Esophagus (tissue), 2 donors: ENCODE measurements around the gene ABHD17A. TPM values are rescaled to one million over a fixed set of nuclear protein-coding genes. Genes with fewer than 3 reads are reported as not detected.
"Not testable (repeated sequence)": the region's sequence is repeated elsewhere in the genome, so short reads cannot be mapped to it uniquely, and the experiment has no call there.

Experiments used
- H3K27ac ChIP-seq, 2 donors: one replicate each; pipeline ENCODE4 v1.5.1; 2013; ENCODE audit warnings: low read depth in 2 of 2, mild to moderate bottlenecking in 2 of 2, inconsistent platforms in 1 of 2, low read length in 1 of 2, moderate library complexity in 1 of 2
- H3K27me3 ChIP-seq, 2 donors: one replicate each; pipeline ENCODE4 v1.6.1; 2013; ENCODE audit warnings: low read length in 2 of 2, control low read depth in 1 of 2, mild to moderate bottlenecking in 1 of 2; ENCODE audit not compliant: insufficient read depth in 2 of 2, control insufficient read depth in 1 of 2
- H3K36me3 ChIP-seq, 2 donors: one replicate each; pipeline ENCODE4 v1.6.1; 2013; ENCODE audit warnings: low read length in 1 of 2; ENCODE audit not compliant: control insufficient read depth in 2 of 2, insufficient read depth in 2 of 2
- H3K4me1 ChIP-seq, 2 donors: one replicate each; pipeline ENCODE4 v1.6.1; 2013; ENCODE audit warnings: low read length in 1 of 2; ENCODE audit not compliant: control insufficient read depth in 2 of 2, insufficient read depth in 2 of 2
- H3K4me3 ChIP-seq, 2 donors: one replicate each; pipeline ENCODE4 v1.5.1; 2013; ENCODE audit warnings: low read length in 2 of 2, mild to moderate bottlenecking in 2 of 2, low read depth in 1 of 2, moderate library complexity in 1 of 2
- H3K9me3 ChIP-seq, 2 donors: one replicate each; pipeline ENCODE4 v1.6.1; 2013; ENCODE audit warnings: mild to moderate bottlenecking in 2 of 2, low read depth in 1 of 2, low read length in 1 of 2, moderate library complexity in 1 of 2; ENCODE audit not compliant: control insufficient read depth in 2 of 2, insufficient read depth in 1 of 2
- WGBS, 2 donors: extraction: QIAGEN DNeasy Blood & Tissue Kit; methylation state at CpG; one replicate each; pipeline ENCODE4 v1.1.7; 2013; 5-methylcytosine and 5-hydroxymethylcytosine counted together
- polyA plus RNA-seq, 2 donors: library from polyadenylated mRNA; stranded (reverse); fragments of 200-250 nt; gene quantifications; one replicate each; pipeline ENCODE4 v1.2.3, GENCODE V29; 2013
- donor health status: healthy with polysubstance abuse.
- donor health status: Bipolar disorder and iron deficiency.

Gene ABHD17A
- polyA plus RNA-seq, 2 donors = 73.9 to 76.2 TPM

GRCh38 chr19:1878583-1878982 lies 6.7 kb downstream of the ABHD17A start:
- H3K9me3 ChIP-seq, H3K27ac ChIP-seq, H3K27me3 ChIP-seq, H3K4me3 ChIP-seq, H3K36me3 ChIP-seq: not testable (repeated sequence)
- 75 to 79% methylated on average over 8 of the region's 8 CpGs for WGBS, 2 donors
- H3K4me1 ChIP-seq = peaks cover 15 to 30% of the 10 kb centered on the region in 2 donors

- H3K27ac ChIP-seq = peak overlapping the region in 1 of 2 donors; percentile 27
- H3K27me3 ChIP-seq, H3K36me3 ChIP-seq, H3K9me3 ChIP-seq, H3K4me3 ChIP-seq: not testable (repeated sequence)
- peaks cover 18 to 31% of the 10 kb centered on the region in 2 donors for H3K4me1 ChIP-seq
- 41 to 66% methylated on average over 24 to 41 of the region's 47 CpGs for WGBS, 2 donors
Observed at GRCh38 chr19:1877280-1877660, 8.0 kb downstream of the ABHD17A start.

GRCh38 chr19:1876496-1877279 lies 8.6 kb downstream of the ABHD17A start:
- WGBS, 2 donors = 24% methylated on average over 35 to 48 of the region's 53 CpGs
- H3K4me1 ChIP-seq = peaks cover 19 to 33% of the 10 kb centered on the region in 2 donors
- H3K27ac ChIP-seq = peak overlapping the region; percentile 98 to 99
- H3K36me3 ChIP-seq, H3K9me3 ChIP-seq, H3K27me3 ChIP-seq: not testable (repeated sequence)
- peak overlapping the region; percentile 87 to 98 for H3K4me3 ChIP-seq

- WGBS, 2 donors = 0% methylated on average over 79 to 87 of the region's 87 CpGs
- Histone ChIP-seq H3K9me3 (no peaks in the 10 kb centered on the region), H3K27ac (peak overlapping the region; percentile 98 to 99), H3K36me3 (peaks cover 0 to 4% of the 10 kb centered on the region in 2 donors), H3K4me1 (peaks cover 18 to 31% of the 10 kb centered on the region in 2 donors), H3K4me3 (peak overlapping the region; percentile 87 to 98), H3K27me3 (no peaks in the 10 kb centered on the region)
Observed at GRCh38 chr19:1875646-1876495, 9.4 kb downstream of the ABHD17A start.

GRCh38 chr19:1875265-1875645 lies 10.0 kb downstream of the ABHD17A start:
- H3K27me3 ChIP-seq, H3K9me3 ChIP-seq, H3K36me3 ChIP-seq: not testable (repeated sequence)
- WGBS, 2 donors = 0 to 3% methylated on average over 11 of the region's 11 CpGs
- Histone ChIP-seq H3K4me3 (peak overlapping the region; percentile 87 to 98), H3K27ac (peak overlapping the region; percentile 98 to 99), H3K4me1 (peaks cover 16 to 25% of the 10 kb centered on the region in 2 donors)

- H3K27me3 ChIP-seq = no peaks in the 10 kb centered on the region
- H3K4me3 ChIP-seq = peak overlapping the region; percentile 87 to 98
- H3K36me3 ChIP-seq = peaks cover 0 to 3% of the 10 kb centered on the region in 2 donors
- peak overlapping the region; percentile 98 to 99 for H3K27ac ChIP-seq
- 6 to 8% methylated on average over 16 of the region's 16 CpGs for WGBS, 2 donors
- H3K4me1 ChIP-seq = peaks cover 16 to 24% of the 10 kb centered on the region in 2 donors
- no peaks in the 10 kb centered on the region for H3K9me3 ChIP-seq
Observed at GRCh38 chr19:1874554-1875185, 10.6 kb downstream of the ABHD17A start.

GRCh38 chr19:1873524-1874473 lies 11.5 kb downstream of the ABHD17A start:
- Histone ChIP-seq H3K4me3 (peak overlapping the region; percentile 6 to 24), H3K27me3 (no peaks in the 10 kb centered on the region), H3K36me3 (peaks cover 0 to 3% of the 10 kb centered on the region in 2 donors), H3K9me3 (no peaks in the 10 kb centered on the region), H3K4me1 (peaks cover 16 to 24% of the 10 kb centered on the region in 2 donors), H3K27ac (peak overlapping the region; percentile 77 to 81)
- WGBS, 2 donors = 36% methylated on average over 29 of the region's 29 CpGs

GRCh38 chr19:1872807-1873523 lies 12.3 kb downstream of the ABHD17A start:
- WGBS, 2 donors = 73 to 76% methylated on average over 25 of the region's 25 CpGs
- Histone ChIP-seq H3K36me3 (peaks cover 0 to 3% of the 10 kb centered on the region in 2 donors), H3K4me1 (peaks cover 16 to 24% of the 10 kb centered on the region in 2 donors), H3K4me3 (peak overlapping the region in 1 of 2 donors; percentile 6), H3K27me3 (no peaks in the 10 kb centered on the region), H3K9me3 (no peaks in the 10 kb centered on the region), H3K27ac (peak overlapping the region; percentile 77 to 81)
